OCI-LY7 (cell line): ENCODE results near the gene MCTP2. TPM values are rescaled to one million over a fixed set of nuclear protein-coding genes. Genes with fewer than 3 reads are reported as not detected.

ENCODE experiments used
- BruUV-seq: library from RNA; stranded (reverse); fragments of 400-500 nt; replicated peaks from 2 replicates; lab custom pipeline; 2021; lab: Mats Ljungman, UMichigan
- CTCF ChIA-PET: fragments of 300-600 bp; sonication (Branson Sonifier 250); formaldehyde crosslinking; loops from one replicate; lab custom pipeline; 2022; ENCODE audit warnings: antibody characterized with exemption; ENCODE audit not compliant: unreplicated experiment; lab: Charles Lee
- POLR2A ChIA-PET: fragments of 300-600 bp; sonication (Branson Sonifier 250); formaldehyde crosslinking; loops from one replicate; lab custom pipeline; 2022; ENCODE audit warnings: antibody characterized with exemption; lab: Charles Lee
- DNase-seq: peaks from one replicate; pipeline ENCODE4 v3.0.0-alpha.2; 2015; ENCODE audit warnings: low spot score
- H2AFZ ChIP-seq: fragments of 200-600 bp; sonication (generic), shearing (Covaris generic); 2 replicates; pipeline ENCODE4 v1.6.1; 2014; ENCODE audit warnings: mild to moderate bottlenecking, antibody characterized with exemption, low read length, moderate library complexity
- H3K27ac ChIP-seq: fragments of 200-600 bp; sonication (generic); 2 replicates; pipeline ENCODE4 v1.5.1; 2014; ENCODE audit warnings: mixed run types, low read depth, mild to moderate bottlenecking, moderate library complexity, low read length, inconsistent platforms; ENCODE audit not compliant: poor library complexity, severe bottlenecking
- H3K36me3 ChIP-seq: fragments of 200-600 bp; sonication (generic); 2 replicates; pipeline ENCODE4 v1.6.1; 2014; ENCODE audit warnings: mild to moderate bottlenecking, antibody characterized with exemption, low read length, moderate library complexity, mixed read lengths; ENCODE audit not compliant: insufficient read depth
- H3K4me1 ChIP-seq: fragments of 200-600 bp; sonication (generic); 2 replicates; pipeline ENCODE4 v1.5.1; 2014; ENCODE audit warnings: mild to moderate bottlenecking, low read length; ENCODE audit not compliant: insufficient read depth, poor library complexity, severe bottlenecking
- H3K4me2 ChIP-seq: fragments of 200-600 bp; sonication (generic); 2 replicates; pipeline ENCODE4 v1.6.1; 2014; ENCODE audit warnings: mild to moderate bottlenecking, low read length
- H3K4me3 ChIP-seq: fragments of 200-600 bp; sonication (generic); 2 replicates; pipeline ENCODE4 v1.5.1; 2014; ENCODE audit warnings: mild to moderate bottlenecking, low read depth, low read length; ENCODE audit not compliant: poor library complexity, severe bottlenecking
- H3K79me2 ChIP-seq: fragments of 200-600 bp; sonication (generic); 2 replicates; pipeline ENCODE4 v1.6.1; 2016; ENCODE audit warnings: low read depth, mild to moderate bottlenecking, low read length, moderate library complexity, mixed read lengths; ENCODE audit not compliant: insufficient read depth
- H3K9me2 ChIP-seq: fragments of 200-600 bp; sonication (generic); 2 replicates; pipeline ENCODE4 v1.6.1; 2016; ENCODE audit warnings: mild to moderate bottlenecking, low read length, mixed read lengths; ENCODE audit not compliant: insufficient read depth
- H3K9me3 ChIP-seq: fragments of 200-600 bp; sonication (generic); 2 replicates; pipeline ENCODE4 v1.6.1; 2014; ENCODE audit warnings: mild to moderate bottlenecking, mixed run types, low read length, mixed read lengths
- H4K20me1 ChIP-seq: fragments of 200-600 bp; sonication (generic); 2 replicates; pipeline ENCODE4 v1.6.1; 2014; ENCODE audit warnings: mild to moderate bottlenecking, antibody characterized with exemption, low read length, moderate library complexity, mixed read lengths; ENCODE audit not compliant: insufficient read depth
- CTCF ChIP-seq: fragments of 200-600 bp; sonication (generic); conservative IDR thresholded peaks from 2 replicates; pipeline ENCODE4 v1.5.1; 2014; ENCODE audit warnings: mild to moderate bottlenecking, antibody characterized with exemption, low read length, moderate library complexity, mixed read lengths
- EZH2phosphoT487 ChIP-seq: fragments of 200-600 bp; sonication (generic); IDR thresholded peaks from 2 replicates; pipeline ENCODE4 v1.6.1; 2018; ENCODE audit warnings: low read depth, borderline replicate concordance, mild to moderate bottlenecking, mixed run types, antibody characterized with exemption, low read length, moderate library complexity, mixed read lengths
- intact Hi-C: fragments of 100-400 bp; cut with micrococcal nuclease; formaldehyde crosslinking; loops from one replicate; pipeline ENCODE4 v1.10.0; 2022; ENCODE audit not compliant: unreplicated experiment
- total RNA-seq, 2 experiments: library from RNA; depleted of rRNA in 1 of 2; stranded (reverse); fragments of >200 nt in 1 of 2; shearing (Covaris generic) in 1 of 2; gene quantifications; 2 replicates each; pipeline ENCODE4 v1.2.3, GENCODE V29; 2014 to 2022

MCTP2 gene
- total RNA-seq, 2 experiments from 2014 or later = 73.2 to 90.6 TPM

- BruUV-seq = no TSS peak
These were observed 34.8 kb upstream of the MCTP2 start for GRCh38 chr15:94196531-94196930.

GRCh38 chr15:94198633-94199032, 32.7 kb upstream of the MCTP2 start:
- Histone ChIP-seq H3K9me2 (no peaks in the 10 kb centered on the region), H3K9me3 (no peaks in the 10 kb centered on the region), H3K27ac (no peak overlapping the region), H3K36me3 (no peaks in the 10 kb centered on the region), H2AFZ (no peak overlapping the region), H3K4me1 (no peaks in the 10 kb centered on the region), H4K20me1 (no peaks in the 10 kb centered on the region), H3K4me3 (no peak overlapping the region), H3K4me2 (no peak overlapping the region), H3K79me2 (no peaks in the 10 kb centered on the region)
- DNase-seq = no peak
- no TSS peak for BruUV-seq
- CTCF ChIA-PET = interaction anchor here (0.6 kb wide), 2 partner anchors 30 to 33 kb away, joined by 3 to 6 read pairs; partner anchors contain the start of gene MCTP2
- TF ChIP-seq CTCF (no peak), EZH2phosphoT487 (no peak)
- intact Hi-C loops = no loop called here
- POLR2A ChIA-PET = interaction anchor here (0.6 to 1.0 kb wide), 3 partner anchors 13 to 1335 kb away, joined by 3 to 6 read pairs (median 6); no protein-coding TSS in a partner anchor

More at GRCh38 chr15:94196531-94196930, 34.8 kb upstream of the MCTP2 start:
- DNase-seq = no peak
- intact Hi-C loops = no loop called here
- CTCF ChIA-PET = no interaction called here
- Histone ChIP-seq H4K20me1 (no peaks in the 10 kb centered on the region), H3K27ac (no peak overlapping the region), H3K36me3 (no peaks in the 10 kb centered on the region), H3K9me3 (no peaks in the 10 kb centered on the region), H3K9me2 (no peaks in the 10 kb centered on the region), H3K4me2 (no peak overlapping the region), H2AFZ (0 out of 2 replicates have a peak overlapping the region, but pooled peaks have one; percentile 10), H3K4me1 (no peaks in the 10 kb centered on the region), H3K79me2 (no peaks in the 10 kb centered on the region), H3K4me3 (no peak overlapping the region)
- TF ChIP-seq CTCF (no peak), EZH2phosphoT487 (no peak)
- POLR2A ChIA-PET = interaction anchor here (0.6 kb wide), 1 partner anchor 17 kb away, joined by 3 read pairs; no protein-coding TSS in a partner anchor

GRCh38 chr15:94199725-94200124, 31.6 kb upstream of the MCTP2 start:
- Histone ChIP-seq H3K4me2 (no peak overlapping the region), H3K79me2 (no peaks in the 10 kb centered on the region), H3K4me1 (no peaks in the 10 kb centered on the region), H3K9me2 (no peaks in the 10 kb centered on the region), H3K4me3 (no peak overlapping the region), H3K9me3 (no peaks in the 10 kb centered on the region), H4K20me1 (no peaks in the 10 kb centered on the region), H2AFZ (0 out of 2 replicates have a peak overlapping the region, but pooled peaks have one; percentile 4), H3K27ac (no peak overlapping the region), H3K36me3 (no peaks in the 10 kb centered on the region)
- CTCF ChIA-PET = no interaction called here
- no TSS peak for BruUV-seq
- no peak for DNase-seq
- intact Hi-C loops = no loop called here
- POLR2A ChIA-PET = interaction anchor here (1.0 kb wide), 1 partner anchor 30 kb away, joined by 3 read pairs; no protein-coding TSS in a partner anchor
- TF ChIP-seq CTCF (no peak), EZH2phosphoT487 (no peak)
